ENCODE measurements around the gene CCR7.

The CCR7 gene

GRCh38 chr17:40610359-40610758, 45.1 kb upstream of the CCR7 start:
- TF ChIP-seq MAX (IDR thresholded peaks at IDR 0.05) (no peak), EGR1 (IDR thresholded peaks at IDR 0.05) (no peak), REST (IDR thresholded peaks at IDR 0.05; ENCODE audit: low read depth) (no peak), EP300 (IDR thresholded peaks at IDR 0.05; ENCODE audit: borderline replicate concordance) (no peak), TEAD4 (IDR thresholded peaks at IDR 0.05) (no peak), YY1 (IDR thresholded peaks at IDR 0.05; ENCODE audit: low read depth) (no peak), NFIC (IDR thresholded peaks at IDR 0.05) (no peak), TAF1 (IDR thresholded peaks at IDR 0.05; ENCODE audit: low read depth) (no peak)

- TF ChIP-seq USF1 (IDR thresholded peaks at IDR 0.05) (no peak), EGR1 (IDR thresholded peaks at IDR 0.05) (no peak), FOXM1 (IDR thresholded peaks at IDR 0.05; ENCODE audit: borderline replicate concordance, low read depth) (no peak), MAX (IDR thresholded peaks at IDR 0.05) (no peak), REST (IDR thresholded peaks at IDR 0.05; ENCODE audit: low read depth) (no peak), ZBTB7A (IDR thresholded peaks at IDR 0.05; ENCODE audit: low read depth) (no peak), CEBPB (IDR thresholded peaks at IDR 0.05) (no peak), CREB1 (IDR thresholded peaks at IDR 0.05; ENCODE audit: low read depth) (no peak), YY1 (IDR thresholded peaks at IDR 0.05; ENCODE audit: low read depth) (no peak), TEAD4 (IDR thresholded peaks at IDR 0.05) (no peak)
Observed at GRCh38 chr17:40608061-40608581, 42.8 kb upstream of the CCR7 start.

- TF ChIP-seq TCF12 (IDR thresholded peaks at IDR 0.05; ENCODE audit: low read depth) (no peak), RAD21 (IDR thresholded peaks at IDR 0.05; ENCODE audit: low read depth) (no peak), MAX (IDR thresholded peaks at IDR 0.05) (no peak), ZBTB7A (IDR thresholded peaks at IDR 0.05; ENCODE audit: low read depth) (no peak), EP300 (IDR thresholded peaks at IDR 0.05; ENCODE audit: borderline replicate concordance) (no peak), EGR1 (IDR thresholded peaks at IDR 0.05) (no peak), TAF1 (IDR thresholded peaks at IDR 0.05; ENCODE audit: low read depth) (no peak), CEBPB (IDR thresholded peaks at IDR 0.05) (no peak)
Observed at GRCh38 chr17:40607641-40608040, 42.4 kb upstream of the CCR7 start.

GRCh38 chr17:40606548-40607353, 41.5 kb upstream of the CCR7 start:
- TF ChIP-seq RAD21 (IDR thresholded peaks at IDR 0.05; ENCODE audit: low read depth), result no peak
- TF ChIP-seq MAX (IDR thresholded peaks at IDR 0.05), result no peak
- TF ChIP-seq ZBTB7A (IDR thresholded peaks at IDR 0.05; ENCODE audit: low read depth), result no peak
- no peak for TF ChIP-seq USF1 (IDR thresholded peaks at IDR 0.05)
- TF ChIP-seq EGR1 (IDR thresholded peaks at IDR 0.05), result no peak
- TF ChIP-seq CEBPB (IDR thresholded peaks at IDR 0.05), result no peak
- no peak for TF ChIP-seq NFIC (IDR thresholded peaks at IDR 0.05)

GRCh38 chr17:40605306-40605705, 40.0 kb upstream of the CCR7 start:
- TF ChIP-seq EGR1 (IDR thresholded peaks at IDR 0.05) (no peak), FOXM1 (IDR thresholded peaks at IDR 0.05; ENCODE audit: borderline replicate concordance, low read depth) (no peak), ZBTB7A (IDR thresholded peaks at IDR 0.05; ENCODE audit: low read depth) (no peak), EP300 (IDR thresholded peaks at IDR 0.05; ENCODE audit: borderline replicate concordance) (no peak), USF1 (IDR thresholded peaks at IDR 0.05) (no peak), YY1 (IDR thresholded peaks at IDR 0.05; ENCODE audit: low read depth) (no peak), TCF12 (IDR thresholded peaks at IDR 0.05; ENCODE audit: low read depth) (no peak), MAX (IDR thresholded peaks at IDR 0.05) (no peak), RAD21 (IDR thresholded peaks at IDR 0.05; ENCODE audit: low read depth) (no peak), TAF1 (IDR thresholded peaks at IDR 0.05; ENCODE audit: low read depth) (no peak), NFIC (IDR thresholded peaks at IDR 0.05) (no peak), REST (IDR thresholded peaks at IDR 0.05; ENCODE audit: low read depth) (no peak), CEBPB (IDR thresholded peaks at IDR 0.05) (no peak), CREB1 (IDR thresholded peaks at IDR 0.05; ENCODE audit: low read depth) (no peak), TEAD4 (IDR thresholded peaks at IDR 0.05) (no peak)

All from Ishikawa (cell line).